Hair follicular keratinocyte (primary cell): ENCODE results near the gene STMN3. TPM values are rescaled to one million over a fixed set of nuclear protein-coding genes. Genes with fewer than 3 reads are reported as not detected.

Experiments used
- total RNA-seq: library from RNA; depleted of rRNA; stranded (reverse); fragments of >200 nt; gene quantifications from 2 replicates; pipeline ENCODE4 v1.2.3, GENCODE V29; 2015

STMN3 gene
- total RNA-seq: 14.6 and 24.8 TPM in 2 replicates

GRCh38 chr20:63653041-63653973 lies at the start of gene STMN3:
STMN3 (minus strand) TSS chr20:63653424; CDS start chr20:63653345, 79 bp downstream.

GRCh38 chr20:63696628-63697356 lies 43.6 kb upstream of the STMN3 start, which contains the start of gene TNFRSF6B:
TNFRSF6B (plus strand) TSS chr20:63696652; CDS start chr20:63696768, 116 bp downstream.

DNA sequence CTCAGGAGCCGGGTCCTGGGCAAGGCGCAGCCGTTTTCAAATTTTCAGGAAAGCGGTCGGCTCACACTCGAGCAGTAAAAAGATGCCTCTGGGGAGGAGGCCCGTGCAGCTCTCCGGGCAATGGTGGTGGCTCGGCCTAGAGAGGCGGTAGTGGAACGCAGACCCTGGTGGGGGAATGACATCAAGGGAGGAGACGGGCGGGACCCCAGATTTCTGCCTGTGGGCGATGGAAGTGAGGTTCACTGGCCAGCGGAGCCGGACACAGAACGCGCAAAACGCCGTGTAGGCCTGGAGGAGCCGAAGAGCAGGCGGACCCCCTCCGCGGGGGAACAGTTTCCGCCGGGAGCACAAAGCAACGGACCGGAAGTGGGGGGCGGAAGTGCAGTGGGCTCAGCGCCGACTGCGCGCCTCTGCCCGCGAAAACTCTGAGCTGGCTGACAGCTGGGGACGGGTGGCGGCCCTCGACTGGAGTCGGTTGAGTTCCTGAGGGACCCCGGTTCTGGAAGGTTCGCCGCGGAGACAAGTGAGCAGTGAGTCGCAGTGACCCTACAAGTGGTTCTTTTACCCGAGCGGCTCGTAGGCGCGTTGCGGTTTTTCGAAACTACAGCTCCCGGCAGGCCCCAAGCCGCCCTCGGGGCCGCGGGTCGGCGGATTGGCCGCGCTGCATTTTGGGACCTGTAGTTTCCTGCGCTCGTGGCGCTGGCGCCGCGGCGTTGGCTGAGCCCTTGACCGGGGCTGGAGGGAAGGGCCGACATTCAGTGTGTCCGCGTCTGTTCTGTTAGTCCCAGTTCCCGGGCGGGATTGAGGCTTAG lies 4.9 kb upstream of the STMN3 start, which contains the start of gene RTEL1:
TSS of gene RTEL1 (plus strand) at position 376 of the 812 bp plus-strand sequence. CDS start 1,091 bp downstream, outside the sequence.

DNA sequence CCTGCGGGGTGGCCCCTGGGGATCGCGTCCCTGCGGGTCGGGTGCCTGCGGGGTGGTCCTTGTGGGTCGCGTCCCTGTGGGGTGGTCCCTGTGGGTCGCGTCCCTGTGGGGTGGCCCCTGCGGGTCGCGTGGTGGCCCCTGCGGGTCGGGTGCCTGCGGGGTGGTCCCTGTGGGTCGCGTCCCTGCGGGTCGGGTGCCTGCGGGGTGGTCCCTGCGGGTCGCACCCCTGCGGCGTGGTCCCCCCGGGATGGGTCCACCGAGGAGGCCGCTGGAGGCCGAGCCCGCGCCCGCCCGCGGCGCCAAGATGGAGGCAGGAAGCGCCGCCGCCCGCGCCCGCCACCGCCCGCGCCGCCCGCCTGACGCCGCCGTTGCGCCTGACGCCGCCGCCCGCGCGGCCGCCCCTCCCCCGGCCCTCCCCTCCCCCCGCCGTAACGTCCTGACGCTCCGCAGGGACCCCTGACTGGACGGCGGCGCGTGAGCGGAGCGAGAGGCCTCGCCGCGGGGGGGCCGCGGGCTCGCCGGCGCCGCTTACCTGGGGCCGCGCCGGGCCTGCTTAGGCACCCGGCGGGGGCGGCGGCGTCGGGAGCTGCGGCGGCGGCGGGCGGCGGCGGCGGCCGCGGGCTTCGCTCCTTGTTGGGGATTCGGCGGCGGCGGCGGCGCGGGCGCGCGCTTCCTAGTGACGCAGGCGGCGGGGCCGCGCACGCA lies 26.6 kb downstream of the STMN3 start, which contains the start of gene GMEB2:
TSS of gene GMEB2 (minus strand) at position 678 of the 705 bp plus-strand sequence. CDS start 7,704 bp downstream, outside the sequence.

Other genes starting within 250 kb of the STMN3 start
- gene KCNQ2, start 180.8 kb downstream of the STMN3 start, total RNA-seq: not detected in 2 replicates
- gene EEF1A2, start 154.3 kb downstream of the STMN3 start, total RNA-seq: not detected in 2 replicates
- 156 and 298 TPM in 2 replicates for gene PPDPF, start 132.7 kb downstream of the STMN3 start, total RNA-seq
- gene PTK6, start 116.0 kb downstream of the STMN3 start, total RNA-seq: 16.7 and 28.0 TPM in 2 replicates
- gene SRMS, start 105.7 kb downstream of the STMN3 start, total RNA-seq: 0.39 TPM in 1 of 2 replicates, not detected in the other
- 1.1 and 1.7 TPM in 2 replicates for gene FNDC11, start 99.3 kb downstream of the STMN3 start, total RNA-seq
- 28.9 and 40.2 TPM in 2 replicates for gene HELZ2, start 79.2 kb downstream of the STMN3 start, total RNA-seq
- gene GMEB2, start 26.3 kb downstream of the STMN3 start, total RNA-seq: 10.3 and 11.2 TPM in 2 replicates
- gene RTEL1, start 4.9 kb upstream of the STMN3 start, total RNA-seq: 14.7 and 16.0 TPM in 2 replicates
- 619 and 1,142 TPM in 2 replicates for gene TNFRSF6B, start 43.2 kb upstream of the STMN3 start, total RNA-seq
- gene ARFRP1, start 54.6 kb upstream of the STMN3 start, total RNA-seq: 37.6 and 39.0 TPM in 2 replicates
- gene ZGPAT, start 54.6 kb upstream of the STMN3 start, total RNA-seq: 23.2 and 24.1 TPM in 2 replicates
- 7.3 and 8.9 TPM in 2 replicates for gene LIME1, start 83.2 kb upstream of the STMN3 start, total RNA-seq
- gene SLC2A4RG, start 86.4 kb upstream of the STMN3 start, total RNA-seq: 116 and 119 TPM in 2 replicates
- 0.23 and 0.78 TPM in 2 replicates for gene ZBTB46, start 177.8 kb upstream of the STMN3 start, total RNA-seq
- gene ABHD16B, start 208.1 kb upstream of the STMN3 start, total RNA-seq: not detected in 2 replicates
- 146 and 151 TPM in 2 replicates for gene TPD52L2, start 211.8 kb upstream of the STMN3 start, total RNA-seq
- gene DNAJC5, start 241.7 kb upstream of the STMN3 start, total RNA-seq: 61.3 and 64.2 TPM in 2 replicates